Right lobe of liver (tissue), 4 donors: ENCODE results near the gene RNPC3.

Source experiments
- POLR2A ChIP-seq: fragments of 450-650 bp; IDR thresholded peaks from one replicate; pipeline ENCODE4 v1.6.1; 2017; ENCODE audit warnings: antibody characterized with exemption, mild to moderate bottlenecking
- TF ChIP-seq, protein P1 (sequence below), 4 donors: fragments of 200-600 bp in 3 of 4; fragments of 450-650 bp in 1 of 4; IDR thresholded peaks; one replicate each; pipeline versions ENCODE4 v1.5.1 to v1.8.0; 2016 to 2022; ENCODE audit warnings: antibody characterized with exemption in 4 of 4, mild to moderate bottlenecking in 2 of 4
- donor health status: DM: no; HTN: no; CAD: no.
- donor health status: DM: no; HTN: no; CAD: no.
- donor health status: DM: no; HTN: yes; CAD: no.

DNA sequence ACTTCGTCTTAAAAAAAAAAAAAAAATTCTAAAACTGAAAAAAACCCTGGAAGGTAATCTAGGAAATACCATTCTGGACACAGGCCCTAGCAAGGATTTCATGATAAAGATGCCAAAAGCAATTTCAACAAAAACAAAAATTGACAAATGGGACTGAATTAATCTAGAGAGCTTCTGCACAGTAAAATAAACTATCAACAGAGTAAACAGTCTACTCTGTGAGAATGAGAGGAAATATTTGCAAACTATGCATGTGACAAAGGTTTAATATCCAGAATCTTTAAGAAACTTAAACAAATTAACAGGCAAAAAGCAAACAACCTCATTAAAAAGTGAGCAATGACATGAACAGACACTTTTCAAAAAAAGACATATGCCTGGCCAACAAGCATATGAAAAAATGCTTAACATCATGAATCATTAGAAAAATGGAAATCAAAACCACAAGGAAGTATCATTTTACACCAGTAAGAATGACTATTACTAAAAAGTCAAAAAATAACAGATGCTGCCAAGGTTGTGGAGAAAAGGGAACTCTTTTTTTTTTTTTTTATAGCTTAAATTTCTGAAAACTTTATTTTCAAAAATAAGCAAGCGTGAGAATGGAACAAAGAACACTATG, 29.4 kb upstream of the RNPC3 start:
- TF ChIP-seq, protein P1, sequence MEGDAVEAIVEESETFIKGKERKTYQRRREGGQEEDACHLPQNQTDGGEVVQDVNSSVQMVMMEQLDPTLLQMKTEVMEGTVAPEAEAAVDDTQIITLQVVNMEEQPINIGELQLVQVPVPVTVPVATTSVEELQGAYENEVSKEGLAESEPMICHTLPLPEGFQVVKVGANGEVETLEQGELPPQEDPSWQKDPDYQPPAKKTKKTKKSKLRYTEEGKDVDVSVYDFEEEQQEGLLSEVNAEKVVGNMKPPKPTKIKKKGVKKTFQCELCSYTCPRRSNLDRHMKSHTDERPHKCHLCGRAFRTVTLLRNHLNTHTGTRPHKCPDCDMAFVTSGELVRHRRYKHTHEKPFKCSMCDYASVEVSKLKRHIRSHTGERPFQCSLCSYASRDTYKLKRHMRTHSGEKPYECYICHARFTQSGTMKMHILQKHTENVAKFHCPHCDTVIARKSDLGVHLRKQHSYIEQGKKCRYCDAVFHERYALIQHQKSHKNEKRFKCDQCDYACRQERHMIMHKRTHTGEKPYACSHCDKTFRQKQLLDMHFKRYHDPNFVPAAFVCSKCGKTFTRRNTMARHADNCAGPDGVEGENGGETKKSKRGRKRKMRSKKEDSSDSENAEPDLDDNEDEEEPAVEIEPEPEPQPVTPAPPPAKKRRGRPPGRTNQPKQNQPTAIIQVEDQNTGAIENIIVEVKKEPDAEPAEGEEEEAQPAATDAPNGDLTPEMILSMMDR (IDR thresholded peaks at IDR 0.05): no peak
- no peak for TF ChIP-seq POLR2A
